COLO668 (cell line): ENCODE data around the gene ANO4.
"Not testable (repeated sequence)": the region's sequence is repeated elsewhere in the genome, so short reads cannot be mapped to it uniquely, and the experiment has no call there.

Experiments
- DNase-seq: peaks from one replicate; lab custom pipeline; 2025; ENCODE audit not compliant: unreplicated experiment; lab: John Stamatoyannopoulos, UW

ANO4 gene

DNA sequence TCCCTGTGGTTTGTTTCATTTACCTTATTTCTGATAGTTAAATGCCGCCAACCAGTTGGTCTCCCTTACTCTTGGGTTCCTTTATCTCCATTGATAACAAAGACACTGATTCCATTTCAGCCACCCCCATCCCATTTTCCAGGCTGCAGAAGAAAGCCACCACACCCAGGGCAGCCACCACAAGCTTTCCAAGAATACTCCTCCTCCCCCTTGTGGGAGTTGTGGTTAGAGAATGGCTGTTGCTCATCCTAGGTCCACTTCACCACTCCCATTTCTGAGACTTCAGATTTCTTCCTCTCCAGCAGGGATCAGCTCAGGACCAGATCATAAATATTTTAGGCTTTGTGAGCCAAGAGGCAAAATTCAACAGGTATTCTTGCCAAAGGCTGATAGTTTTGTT is 73.9 kb downstream of the ANO4 start:
- no peak for DNase-seq

DNA sequence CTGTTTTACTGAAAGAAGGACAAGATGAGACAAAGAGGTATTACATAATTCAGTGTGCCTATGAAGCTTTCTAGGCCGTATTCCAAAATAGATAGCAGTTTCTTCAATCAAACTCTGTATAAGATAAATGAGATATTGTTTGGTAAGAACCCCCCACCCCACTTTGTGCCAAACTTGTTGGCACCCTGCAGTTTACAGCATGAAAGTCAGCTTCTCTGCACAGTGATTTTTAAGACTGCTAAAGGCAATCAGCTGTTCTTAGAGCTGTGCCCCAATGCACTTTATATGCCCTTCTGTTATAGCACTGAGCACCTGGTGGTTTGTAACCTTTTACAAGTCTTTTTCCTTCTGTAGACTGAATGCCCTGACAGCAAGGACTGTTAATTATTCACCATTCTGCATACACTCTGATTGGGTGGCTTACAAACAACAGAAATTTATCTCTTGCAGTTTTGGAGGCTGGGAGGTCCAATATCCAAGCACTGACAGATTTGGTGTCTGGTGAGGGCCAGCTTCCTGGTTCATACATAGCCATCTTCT is 76.7 kb downstream of the ANO4 start:
- DNase-seq: no peak

DNA sequence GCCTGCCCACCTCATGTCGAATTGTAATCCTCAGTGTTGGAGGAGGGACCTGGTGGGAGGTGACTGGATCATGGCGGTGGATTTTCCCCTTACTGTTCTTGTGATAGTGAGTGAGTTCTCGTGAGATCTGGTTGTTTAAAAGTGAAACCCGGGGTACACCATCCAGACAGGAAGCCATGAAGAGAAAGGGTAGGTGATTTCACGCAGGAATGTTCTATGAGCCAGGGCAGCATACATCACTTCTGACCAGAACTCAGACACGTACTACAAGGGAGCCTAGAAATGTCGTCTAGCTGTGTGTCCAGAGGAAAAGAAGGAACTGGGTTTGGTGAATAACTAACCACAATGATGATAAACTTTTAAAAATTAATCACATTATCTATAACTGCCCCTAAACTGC is 80.6 kb downstream of the ANO4 start:
- no peak for DNase-seq

DNA sequence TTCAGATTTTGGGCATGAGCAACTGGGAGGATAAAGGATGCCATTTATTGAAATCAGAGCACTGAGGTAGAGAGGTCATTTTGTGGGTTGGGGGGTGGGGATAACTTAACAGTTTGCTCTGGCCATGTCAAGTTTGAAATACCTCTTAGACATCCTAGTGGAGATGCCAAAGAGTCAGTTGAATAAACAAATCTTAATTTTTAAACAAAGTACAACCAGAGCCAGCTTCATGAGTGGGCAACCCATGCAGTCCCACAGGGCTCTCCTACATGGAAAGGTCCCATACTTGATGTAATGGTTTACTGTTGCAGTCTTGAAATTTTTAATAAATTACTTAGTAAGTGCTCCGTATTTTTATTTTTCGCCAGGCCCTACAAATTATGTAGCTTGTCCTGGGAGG is 81.2 kb downstream of the ANO4 start:
- no peak for DNase-seq

DNA sequence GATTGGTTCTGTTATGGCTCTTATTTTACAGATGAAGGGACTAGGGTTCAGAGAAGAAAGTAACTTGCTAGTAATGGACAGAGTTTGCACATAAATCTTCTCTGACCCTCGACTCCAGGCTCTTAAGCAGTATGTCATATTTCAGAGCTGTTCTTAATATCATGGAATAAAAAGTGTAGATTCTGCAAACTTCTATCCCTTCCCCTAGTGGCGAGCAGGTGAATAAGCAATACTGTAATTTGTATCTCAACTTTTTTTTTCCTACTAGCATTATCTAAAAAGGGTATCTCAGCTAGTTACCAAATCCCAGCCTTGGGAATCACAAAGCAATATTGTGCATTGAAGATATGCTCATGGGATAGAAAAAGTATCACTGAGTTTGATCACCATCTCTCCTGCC is 83.2 kb downstream of the ANO4 start:
- no peak for DNase-seq

DNA sequence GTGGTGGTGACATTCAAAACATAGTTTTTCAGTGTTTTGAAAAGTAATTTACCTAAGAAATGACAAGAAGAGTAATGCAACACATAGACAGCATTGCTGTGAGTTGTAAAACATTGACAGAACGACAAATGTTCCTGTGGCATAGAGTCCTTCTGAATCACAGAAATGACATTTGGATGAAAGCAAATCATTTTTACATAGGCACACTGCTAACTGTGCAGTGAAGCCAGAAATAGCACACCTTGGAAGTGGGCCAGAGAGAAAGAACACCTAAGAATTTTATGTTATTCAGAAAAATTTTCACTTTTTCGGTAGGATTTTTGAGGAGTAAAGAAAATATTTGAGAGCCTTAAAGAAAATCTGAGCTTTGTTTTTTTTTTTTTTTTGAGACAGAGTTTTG is 100.6 kb downstream of the ANO4 start:
- DNase-seq: no peak

DNA sequence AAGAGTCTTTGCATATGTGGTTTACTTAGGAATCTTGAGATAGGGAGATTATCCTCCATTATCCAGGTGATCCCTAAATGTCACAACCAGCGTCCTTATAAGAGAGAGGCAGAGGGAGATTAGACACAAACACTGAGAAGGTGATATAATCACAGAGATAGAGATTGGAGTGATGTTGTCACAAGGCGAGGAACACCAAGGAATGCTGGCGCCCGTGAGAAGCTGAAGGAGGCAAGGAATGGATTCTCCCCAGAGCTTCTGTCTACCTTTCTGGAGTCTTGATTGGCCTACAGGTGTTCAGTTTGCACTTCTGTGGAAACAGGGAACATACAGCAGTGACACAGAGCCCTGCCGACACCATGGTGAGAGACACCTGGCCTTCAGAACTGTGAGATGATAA is 101.6 kb downstream of the ANO4 start:
- no peak for DNase-seq

DNA sequence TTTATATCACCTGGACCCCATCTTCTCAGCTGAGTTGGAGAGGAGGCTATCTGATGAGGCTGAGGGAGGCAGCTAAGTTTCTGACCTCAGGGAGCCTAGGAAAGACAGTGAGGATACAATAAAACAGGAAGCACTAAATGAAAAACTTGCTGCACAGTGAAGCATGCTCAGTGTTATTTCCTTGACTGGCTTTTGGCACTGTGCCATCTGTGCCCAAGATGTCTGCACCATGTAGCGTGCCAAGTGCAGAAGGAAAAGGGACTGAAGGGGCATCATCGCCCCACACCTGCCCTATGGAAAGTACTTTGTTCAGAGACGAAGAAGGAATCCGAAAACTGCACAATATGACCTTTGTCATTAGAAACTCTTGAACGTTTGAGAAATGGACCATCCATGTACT is 102.7 kb downstream of the ANO4 start:
- DNase-seq: no peak

DNA sequence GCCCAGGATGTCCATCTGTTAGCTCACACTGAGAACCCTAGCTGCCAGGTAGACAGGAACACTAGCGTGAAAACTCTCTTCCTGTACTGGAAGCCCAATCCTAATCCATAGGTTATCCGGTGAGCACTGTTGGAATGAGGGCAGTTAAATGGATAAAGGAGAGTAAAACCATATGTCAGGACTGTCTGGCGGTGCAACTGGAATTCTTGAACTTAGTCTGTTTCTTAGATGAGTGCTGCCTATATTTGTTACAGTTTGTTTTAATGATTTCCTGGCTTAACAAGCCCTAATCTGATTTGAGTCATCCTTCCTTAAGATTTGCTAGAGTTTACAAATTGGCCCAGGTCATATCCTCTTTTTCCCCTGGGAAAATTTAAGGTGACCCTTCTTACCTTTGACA is 104.7 kb downstream of the ANO4 start:
- DNase-seq: no peak

DNA sequence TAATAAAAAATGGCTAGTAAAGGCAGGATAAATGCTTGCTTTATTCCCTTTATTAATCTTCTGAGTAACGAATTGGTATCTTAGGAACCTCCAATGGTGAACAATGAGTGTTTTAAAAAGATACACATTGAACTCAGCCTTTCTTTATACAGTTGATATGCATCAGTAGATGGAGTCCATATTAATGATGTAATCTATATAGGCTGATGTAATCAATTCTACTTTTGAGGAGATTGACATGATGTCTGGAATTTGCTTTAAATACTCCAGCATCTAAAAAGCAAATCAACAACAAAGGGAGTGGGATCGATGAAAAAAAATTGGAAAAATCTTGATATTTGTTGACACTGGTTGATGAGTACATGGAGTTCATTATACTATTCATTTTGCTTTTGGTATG is 106.2 kb downstream of the ANO4 start:
- no peak for DNase-seq

DNA sequence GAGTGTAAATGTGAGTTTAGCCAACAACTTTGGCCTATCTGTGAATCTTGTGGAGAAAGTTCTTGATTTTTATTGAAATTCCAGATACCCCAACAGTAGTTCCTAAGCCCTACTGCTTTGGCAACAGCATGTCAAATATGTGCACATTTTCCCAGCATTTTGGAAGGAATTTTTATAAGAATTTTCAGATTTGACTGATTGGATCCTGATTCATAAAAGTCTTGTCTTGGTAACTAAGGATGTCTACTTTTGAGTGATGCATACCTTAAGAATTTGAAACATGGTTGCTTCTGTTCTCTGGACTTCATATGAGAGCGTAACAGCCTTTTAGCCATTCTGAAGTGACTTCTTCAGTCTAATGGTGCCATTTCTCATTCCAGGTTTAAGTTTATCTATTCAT is 106.7 kb downstream of the ANO4 start:
- no peak for DNase-seq

DNA sequence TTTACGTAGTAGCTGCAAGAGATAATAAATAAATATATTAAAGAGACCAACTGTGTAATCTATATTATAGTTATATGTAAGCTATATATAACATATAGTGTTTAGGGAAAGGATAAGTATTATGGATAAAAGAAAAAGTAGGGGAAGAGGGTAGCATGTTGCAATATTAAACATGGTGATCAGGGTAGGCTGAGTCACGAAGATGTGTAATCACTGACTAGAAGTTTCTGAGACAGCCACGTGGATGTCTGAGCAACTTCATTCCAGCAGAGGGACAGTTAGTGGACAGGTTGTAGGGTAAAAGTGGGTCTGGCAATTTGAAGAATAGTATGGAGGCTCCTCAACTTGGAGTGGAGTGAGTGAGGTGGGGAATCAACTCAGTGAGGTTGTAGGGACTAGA is 109.7 kb downstream of the ANO4 start:
- no peak for DNase-seq

DNA sequence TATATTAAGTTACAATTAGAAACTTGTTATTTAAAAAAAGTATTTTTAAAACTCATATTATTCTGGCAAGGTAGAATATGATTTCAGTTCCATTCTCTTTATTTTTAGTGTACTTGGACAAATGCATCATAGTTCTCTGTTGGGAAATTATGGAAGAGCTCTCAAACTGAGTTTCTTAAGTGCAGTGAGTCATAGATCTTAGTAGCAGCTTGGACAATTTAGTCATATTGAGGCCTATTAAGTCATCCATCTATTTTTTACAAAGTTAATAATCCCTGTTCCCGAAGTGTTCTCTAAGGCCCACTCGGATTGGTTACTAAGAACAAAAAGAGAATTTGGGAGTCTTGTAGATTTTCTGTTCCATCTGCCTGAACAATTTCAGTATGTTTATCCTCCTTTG is 113.9 kb downstream of the ANO4 start:
- no peak for DNase-seq

DNA sequence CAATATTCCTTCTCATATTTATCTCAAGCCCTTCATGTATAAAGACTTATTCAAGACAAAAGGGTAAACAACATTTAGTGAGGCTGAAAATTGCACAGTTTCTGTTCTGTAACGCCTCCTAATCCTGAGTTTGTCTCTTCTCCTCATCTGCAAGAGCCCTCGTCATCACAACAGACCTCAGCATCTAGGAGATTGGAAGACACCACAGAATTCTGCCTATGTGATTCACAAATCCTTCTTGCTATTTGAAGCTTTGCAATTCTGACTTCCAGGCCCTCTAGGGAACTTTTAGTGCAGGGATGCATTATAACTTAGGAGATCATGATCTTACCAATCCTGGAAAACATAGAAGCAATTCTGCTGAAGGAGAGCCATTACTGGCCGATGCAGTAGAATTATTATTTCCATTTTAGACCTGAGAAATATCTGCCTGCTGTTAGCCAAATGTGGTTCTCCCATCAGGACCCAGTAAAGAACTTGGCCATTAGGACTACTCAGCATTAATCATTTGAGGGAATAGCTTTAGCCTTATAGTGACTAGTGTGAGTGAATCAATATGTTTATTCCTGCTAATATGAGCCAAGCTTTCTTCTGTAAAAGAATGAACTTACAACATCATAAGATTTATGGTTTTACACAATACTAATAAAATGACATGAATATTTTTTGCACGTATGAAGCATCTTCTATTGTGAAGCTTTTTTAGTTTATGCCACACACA is 119.5 kb downstream of the ANO4 start:
- DNase-seq: no peak

DNA sequence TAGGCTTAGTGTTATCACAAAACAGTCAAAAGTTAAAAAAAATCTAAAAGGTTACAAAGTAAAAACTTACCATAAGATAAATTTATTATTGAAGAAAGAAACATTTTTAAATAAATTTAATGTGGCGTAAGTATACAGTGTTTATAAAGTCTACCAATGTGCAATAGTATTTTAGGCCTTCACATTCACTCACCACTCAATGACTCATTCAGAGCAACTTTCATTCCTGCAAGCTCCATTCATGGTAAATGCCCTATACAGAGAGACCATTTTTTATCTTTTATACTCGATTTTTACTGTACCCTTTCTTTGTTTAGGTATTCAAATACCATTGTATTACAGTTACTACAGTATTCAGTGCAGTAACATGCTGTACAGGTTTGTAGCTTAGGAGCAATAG is 124.5 kb downstream of the ANO4 start:
- DNase-seq: no peak

DNA sequence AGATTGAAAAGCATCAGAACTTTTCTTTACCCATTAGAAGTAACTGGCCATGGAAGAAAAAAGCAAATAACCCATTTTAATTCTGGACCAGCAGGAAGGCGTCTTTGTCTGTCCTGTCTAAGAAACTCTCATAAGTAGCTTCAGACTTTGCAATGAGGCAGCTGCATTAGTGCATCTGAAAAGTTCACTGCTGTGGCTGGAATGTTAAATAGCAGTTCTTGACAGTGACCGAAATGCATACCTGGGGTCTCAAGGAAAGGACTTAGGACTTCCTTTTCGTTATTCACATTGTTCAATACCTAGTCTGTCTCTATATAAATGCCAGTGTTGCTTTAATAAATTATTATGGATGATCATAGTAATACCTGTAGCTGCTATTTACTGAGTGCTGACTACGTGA is 125.9 kb downstream of the ANO4 start:
- no peak for DNase-seq

DNA sequence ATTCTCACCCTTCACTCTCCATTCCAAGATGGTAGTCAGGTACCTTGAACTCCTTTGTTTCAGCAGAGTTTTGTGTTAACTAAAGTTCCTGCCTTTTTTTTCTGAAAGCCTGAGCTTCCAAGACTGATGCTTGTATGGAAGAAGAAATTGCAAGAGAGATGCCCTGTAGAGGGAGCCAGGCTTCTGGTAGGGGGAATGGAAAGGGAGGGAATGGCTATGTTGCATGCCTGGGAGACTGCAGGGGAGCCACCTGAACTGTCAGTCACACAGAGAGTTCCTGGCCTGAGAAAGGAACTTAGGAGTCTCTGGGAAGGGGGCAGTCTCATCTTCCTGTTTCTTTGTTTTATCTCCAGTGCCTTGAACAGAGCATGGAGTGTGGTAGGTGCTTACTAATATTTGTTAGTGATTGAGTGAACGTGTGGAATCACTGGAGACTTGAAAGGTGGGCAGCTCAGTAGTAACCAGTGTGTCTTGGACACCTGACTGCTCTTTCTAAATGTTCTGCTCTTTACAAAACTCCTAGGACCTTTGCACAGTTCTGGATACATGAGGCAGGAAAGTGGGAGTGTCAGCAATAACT is 132.2 kb downstream of the ANO4 start:
- peak; percentile 25 for DNase-seq

DNA sequence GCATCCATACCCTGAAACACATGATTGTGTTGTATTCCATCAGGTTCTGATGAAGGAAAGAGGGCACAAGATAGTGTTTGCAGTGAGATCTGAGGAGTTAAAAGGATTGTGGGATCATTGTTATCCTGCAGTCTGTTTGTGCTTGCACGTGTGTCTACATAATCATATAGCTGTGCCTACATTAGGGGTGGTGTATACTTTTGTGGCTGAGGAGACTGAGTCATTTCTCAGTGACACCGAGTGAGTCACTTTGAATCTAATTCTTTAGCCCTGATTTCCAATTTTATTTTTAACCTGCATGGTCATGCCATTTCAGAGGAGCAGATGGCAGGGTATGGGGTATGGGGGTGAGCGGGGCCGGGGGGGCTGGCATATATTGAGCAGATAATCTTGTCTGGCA is 133.2 kb downstream of the ANO4 start:
- no peak for DNase-seq

DNA sequence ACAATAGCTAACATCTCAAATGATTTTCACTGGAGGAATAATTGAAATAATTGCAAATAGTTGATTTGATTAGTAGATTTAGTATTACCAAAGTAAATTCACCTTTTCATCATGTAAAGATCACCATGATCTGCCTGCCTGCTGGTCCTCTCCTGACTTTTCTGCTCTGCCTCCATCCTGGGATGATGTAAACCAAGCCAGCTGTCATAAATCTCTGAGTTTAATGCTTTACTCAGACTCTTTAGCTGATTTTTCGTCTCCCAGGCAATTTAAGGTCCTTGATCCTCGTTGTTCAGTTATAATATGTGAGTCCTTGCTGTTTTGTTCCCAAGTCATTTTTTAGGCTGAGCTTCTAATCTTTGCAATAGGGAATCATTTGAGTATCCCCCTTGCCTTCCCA is 138.0 kb downstream of the ANO4 start:
- DNase-seq: no peak

DNA sequence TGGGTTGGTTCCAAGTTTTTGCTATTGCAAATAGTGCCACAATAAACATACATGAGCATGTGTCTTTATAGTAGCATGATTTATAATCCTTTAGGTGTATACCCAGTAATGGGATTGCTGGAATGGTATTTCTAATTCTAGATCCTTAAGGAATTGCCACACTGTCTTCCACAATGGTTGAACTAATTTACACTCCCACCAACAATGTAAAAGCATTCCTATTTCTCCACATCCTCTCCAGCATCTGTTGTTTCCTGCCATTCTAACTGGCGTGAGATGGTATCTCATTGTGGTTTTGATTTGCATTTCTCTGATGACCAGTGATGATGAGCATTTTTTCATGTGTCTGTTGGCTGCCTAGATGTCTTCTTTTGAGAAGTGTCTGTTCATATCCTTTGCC is 139.0 kb downstream of the ANO4 start:
- DNase-seq: not testable (repeated sequence)

DNA sequence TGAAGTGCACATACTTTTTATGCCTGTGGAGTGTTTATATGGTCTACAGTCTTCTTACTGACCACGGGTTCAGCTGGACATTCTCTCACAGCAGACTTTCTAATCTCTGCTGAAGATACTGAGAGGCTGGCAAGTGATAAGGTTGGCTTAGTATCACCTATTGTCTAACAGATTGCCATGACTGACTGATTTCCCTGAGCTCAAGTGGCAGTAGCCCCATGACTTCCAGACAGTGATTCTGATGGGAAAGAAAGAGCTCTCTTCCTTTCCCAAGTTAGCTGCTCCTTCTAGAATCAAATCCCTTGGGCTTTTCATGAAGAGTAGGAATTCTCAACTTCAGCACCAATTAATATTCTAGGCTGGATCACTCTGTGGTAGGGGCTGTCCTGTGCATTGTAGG is 141.4 kb downstream of the ANO4 start:
- DNase-seq: no peak

DNA sequence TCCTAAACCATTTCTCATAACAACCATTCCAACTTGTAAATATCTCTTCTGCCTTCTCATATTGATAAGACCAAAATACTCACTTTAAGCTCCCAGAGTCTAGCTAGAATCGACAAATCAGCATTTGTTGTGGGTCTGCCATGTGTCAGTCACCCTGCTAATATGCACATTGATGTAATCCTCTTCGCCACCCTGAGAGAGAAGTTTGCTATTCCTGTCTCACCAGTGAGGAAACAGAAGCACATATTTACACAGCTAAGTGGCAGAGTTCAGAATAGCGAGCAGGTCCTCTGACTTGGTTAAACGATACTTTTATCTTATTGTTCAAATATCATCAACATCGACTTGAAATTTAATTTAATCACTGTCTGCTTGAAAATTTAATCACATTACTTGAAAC is 142.1 kb downstream of the ANO4 start:
- no peak for DNase-seq

DNA sequence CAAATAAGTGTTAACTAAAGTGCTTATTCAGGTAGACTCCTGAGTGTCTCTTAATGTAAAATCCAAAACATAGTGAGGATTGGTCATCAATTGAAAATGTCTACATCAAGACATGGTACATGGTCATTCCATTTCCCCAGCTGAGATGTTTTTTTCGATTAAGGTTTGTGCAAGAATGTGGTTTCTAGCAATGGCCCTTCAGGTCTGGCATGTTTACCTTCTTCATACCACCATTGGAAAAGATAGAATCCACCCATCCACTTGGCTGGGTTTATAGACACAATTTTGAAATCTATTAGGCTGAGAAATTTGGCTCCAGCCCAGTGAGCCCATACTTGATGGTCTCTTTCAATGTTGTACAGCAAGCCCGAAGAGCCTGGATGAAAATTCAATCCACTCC is 145.9 kb downstream of the ANO4 start:
- no peak for DNase-seq
